Endothelial cell of umbilical vein (primary cell): ENCODE data around the gene TTC39A. TPM values are rescaled to one million over a fixed set of nuclear protein-coding genes. Genes with fewer than 3 reads are reported as not detected.

Experiments
- Bru-seq: library from RNA; stranded (reverse); fragments of 400-500 nt; gene quantifications from one replicate; lab custom pipeline; 2021; lab: Mats Ljungman, UMichigan
- BruChase-seq, 2 experiments: library from RNA; stranded (reverse); fragments of 400-500 nt; gene quantifications; one replicate each; lab custom pipeline; 2021; lab: Mats Ljungman, UMichigan
- BruUV-seq: library from RNA; stranded (reverse); fragments of 400-500 nt; replicated peaks from 2 replicates; lab custom pipeline; 2021; lab: Mats Ljungman, UMichigan
- CTCF ChIA-PET: fragments of 300-600, 350-600 bp; sonication (Branson Sonifier 250); formaldehyde crosslinking; loops from one replicate; lab custom pipeline; 2021; ENCODE audit warnings: antibody characterized with exemption, inconsistent platforms; lab: Charles Lee
- POLR2A ChIA-PET: fragments of 300-600, 350-600 bp; sonication (Branson Sonifier 250); formaldehyde crosslinking; loops from one replicate; lab custom pipeline; 2021; ENCODE audit warnings: antibody characterized with exemption, inconsistent platforms; lab: Charles Lee
- DNase-seq: peaks from one replicate; pipeline ENCODE4 v3.0.0-alpha.2; 2011; ENCODE audit warnings: low read depth, low spot score
- FAIRE-seq: peaks from 2 replicates; lab custom pipeline; 2011; peaks lifted over from hg19 to GRCh38; lab: Jason Lieb, UNC
- H2AFZ ChIP-seq: 2 replicates; pipeline ENCODE4 v1.6.0; 2012; ENCODE audit warnings: low read depth, low read length, control low read depth, inconsistent platforms
- H3K27ac ChIP-seq: 2 replicates; pipeline ENCODE4 v1.5.1; 2011; ENCODE audit warnings: low read depth, mild to moderate bottlenecking, control low read depth, low read length, moderate library complexity; ENCODE audit not compliant: insufficient read depth
- H3K27me3 ChIP-seq, 2 experiments: 2 replicates each; pipeline versions ENCODE4 v1.6.0 to v1.6.1; 2011; ENCODE audit warnings: low read length in 2 of 2, mixed read lengths in 1 of 2; ENCODE audit not compliant: control insufficient read depth in 2 of 2, insufficient read depth in 2 of 2
- H3K36me3 ChIP-seq, 2 experiments: 2 replicates in 1 of 2; 3 replicates in 1 of 2; pipeline ENCODE4 v1.5.1; 2011; ENCODE audit warnings: low read length in 2 of 2, mild to moderate bottlenecking in 1 of 2, moderate library complexity in 1 of 2; ENCODE audit not compliant: control insufficient read depth in 2 of 2, insufficient read depth in 2 of 2; ENCODE audit errors: extremely low read depth in 1 of 2
- H3K4me1 ChIP-seq: 3 replicates; pipeline ENCODE4 v1.5.1; 2011; ENCODE audit warnings: mild to moderate bottlenecking, low read length; ENCODE audit not compliant: control insufficient read depth, insufficient read depth; ENCODE audit errors: extremely low read depth
- H3K4me2 ChIP-seq: 2 replicates; pipeline ENCODE4 v1.6.1; 2011; ENCODE audit warnings: low read length, control low read depth, mixed read lengths; ENCODE audit not compliant: insufficient read depth
- H3K4me3 ChIP-seq, 3 experiments: fragments of 200-600 bp in 1 of 3; sonication (generic), shearing (Covaris generic) in 1 of 3; replicated peaks in 1 of 3; 2 replicates each; pipeline ENCODE4 v1.5.1; 2011 to 2016; ENCODE audit warnings: control low read depth in 3 of 3, low read length in 3 of 3, mild to moderate bottlenecking in 2 of 3, inconsistent platforms in 1 of 3, low read depth in 1 of 3, moderate library complexity in 1 of 3; ENCODE audit not compliant: insufficient read depth in 1 of 3
- H3K79me2 ChIP-seq: 2 replicates; pipeline ENCODE4 v1.6.0; 2012; ENCODE audit warnings: low read length, inconsistent platforms; ENCODE audit not compliant: control insufficient read depth, insufficient read depth
- H3K9ac ChIP-seq: replicated peaks from 2 replicates; pipeline ENCODE3; 2011; ENCODE audit warnings: low read length, control low read depth; ENCODE audit not compliant: insufficient read depth; ENCODE audit errors: extremely low read depth
- H3K9me1 ChIP-seq: replicated peaks from 3 replicates; pipeline ENCODE4 v1.6.0; 2011; ENCODE audit warnings: mild to moderate bottlenecking, low read length; ENCODE audit not compliant: control insufficient read depth, insufficient read depth; ENCODE audit errors: extremely low read depth
- H3K9me3 ChIP-seq: replicated peaks from 2 replicates; pipeline ENCODE4 v1.5.1; 2012; ENCODE audit warnings: low read length, inconsistent platforms; ENCODE audit not compliant: control insufficient read depth, insufficient read depth
- H4K20me1 ChIP-seq: replicated peaks from 2 replicates; pipeline ENCODE3; 2011; ENCODE audit warnings: mild to moderate bottlenecking, low read length; ENCODE audit not compliant: control insufficient read depth, insufficient read depth; ENCODE audit errors: extremely low read depth
- CTCF ChIP-seq, 2 donors: IDR thresholded peaks; 1 replicate in 1 of 2; 2 replicates in 1 of 2; pipeline ENCODE4 v1.5.1; 2011; ENCODE audit warnings: low read length in 2 of 2, mild to moderate bottlenecking in 2 of 2, moderate library complexity in 2 of 2, control low read depth in 1 of 2, inconsistent platforms in 1 of 2, low read depth in 1 of 2; ENCODE audit not compliant: insufficient read depth in 1 of 2; ENCODE audit errors: extremely low read depth in 1 of 2
- EZH2 ChIP-seq: IDR thresholded peaks from 2 replicates; pipeline ENCODE4 v1.6.1; 2012; ENCODE audit warnings: borderline replicate concordance, low read depth, mild to moderate bottlenecking, moderate library complexity, low read length, inconsistent platforms; ENCODE audit not compliant: severe bottlenecking
- FOS ChIP-seq: IDR thresholded peaks from 2 replicates; pipeline ENCODE4 v1.6.1; 2011; ENCODE audit warnings: mild to moderate bottlenecking, low read length, moderate library complexity, borderline replicate concordance; ENCODE audit not compliant: insufficient read depth
- GATA2 ChIP-seq: IDR thresholded peaks from 2 replicates; pipeline ENCODE4 v1.7.0; 2011; ENCODE audit warnings: low read depth, mild to moderate bottlenecking, moderate library complexity, mixed read lengths, low read length; ENCODE audit not compliant: insufficient read length, insufficient read depth
- JUN ChIP-seq: IDR thresholded peaks from 2 replicates; pipeline ENCODE4 v1.6.1; 2011; ENCODE audit warnings: borderline replicate concordance, low read depth; ENCODE audit not compliant: insufficient read length, insufficient read depth
- MAX ChIP-seq: IDR thresholded peaks from 2 replicates; pipeline ENCODE4 v1.6.1; 2011; ENCODE audit not compliant: insufficient read depth, insufficient read length
- MYC ChIP-seq: IDR thresholded peaks from one replicate; pipeline ENCODE4 v1.6.1; 2011; ENCODE audit warnings: mild to moderate bottlenecking, low read depth, low read length
- POLR2A ChIP-seq: IDR thresholded peaks from 2 replicates; pipeline ENCODE4 v1.6.1; 2012; ENCODE audit warnings: low read depth, mild to moderate bottlenecking, control low read depth, low read length
- POLR2AphosphoS5 ChIP-seq: IDR thresholded peaks from 2 replicates; pipeline ENCODE4 v1.6.1; 2012; ENCODE audit warnings: low read depth, mild to moderate bottlenecking, control low read depth, low read length, moderate library complexity; ENCODE audit not compliant: insufficient read depth
- dilution Hi-C: fragments of 300-500 bp; cut with MboI; formaldehyde crosslinking; loops from one replicate; pipeline ENCODE4 v1.15.0; 2019; ENCODE audit warnings: low sequenced_read_pairs; ENCODE audit not compliant: extremely low pct_ligation_motif_present
- intact Hi-C: fragments of 100-400 bp; cut with micrococcal nuclease; formaldehyde crosslinking; loops from one replicate; pipeline ENCODE4 v1.10.0; 2022
- long read RNA-seq: library from polyadenylated mRNA; stranded (forward); transcript quantifications from one replicate; pipeline ENCODE4 v2.0.0, GENCODE V29; 2021
- polyA minus RNA-seq, 3 experiments: library from RNA; depleted of rRNA, polyadenylated mRNA; stranded (reverse); fragments of >200 nt; gene quantifications; 1 replicate in 1 of 3; 2 replicates in 2 of 3; pipeline ENCODE4 v1.2.3, GENCODE V29; 2011
- polyA plus RNA-seq, 4 experiments: library from polyadenylated mRNA; depleted of rRNA in 3 of 4; stranded (reverse) in 3 of 4; unstranded in 1 of 4; fragments of >200 nt; gene quantifications; 2 replicates each; pipeline versions ENCODE4 v1.2.1 to v1.2.3, GENCODE V29; 2011 to 2012; ENCODE audit warnings: missing spikeins in 1 of 4
- total RNA-seq: library from RNA; stranded (reverse); gene quantifications from 2 replicates; pipeline ENCODE4 v1.2.3, GENCODE V29; 2021

Gene TTC39A
- total RNA-seq: 1.2 and 1.7 TPM in 2 replicates
- 0.81 and 1.1 TPM in 2 replicates for polyA plus RNA-seq
- 0.66 and 1.2 TPM in 2 replicates for polyA plus RNA-seq (2011; cell fraction: cytosol; rRNA removed)
- polyA plus RNA-seq (2011; cell fraction: nucleus; rRNA removed): 1.6 and 1.7 TPM in 2 replicates
- polyA plus RNA-seq (2012): 0.76 and 1.8 TPM in 2 replicates
- 1.0 and 4.3 TPM in 2 replicates for polyA minus RNA-seq
- polyA minus RNA-seq (2011; cell fraction: cytosol; rRNA and poly(A)+ RNA removed): not detected
- polyA minus RNA-seq (2011; cell fraction: nucleus; rRNA and poly(A)+ RNA removed): 0.67 and 1.5 TPM in 2 replicates
- percentile 19 among the genes with signal in this experiment for Bru-seq, nascent RNA
- BruChase-seq, experiment 1, labeled RNA remaining after a 6-hour chase: percentile 26 among the genes with signal in this experiment
- percentile 22 among the genes with signal in this experiment for BruChase-seq, experiment 2, labeled RNA remaining after a 2-hour chase
- long read RNA-seq, partial matches to known transcripts: 0 of 4 reads
- long read RNA-seq, other reads (novel, unspliced or antisense): 4 of 4 reads

GRCh38 chr1:51330331-51331201 is at the start of gene TTC39A:
Gene TTC39A (minus strand): TSS chr1:51330562. CDS start chr1:51330477, 85 bp downstream.
- DNase-seq: no peak
- CTCF ChIA-PET: interaction anchor here (0.8 to 1.9 kb wide), 3 partner anchors 34 to 205 kb away, joined by 3 to 8 read pairs (median 3); partner anchors contain the start of gene RNF11

More at GRCh38 chr1:51330331-51331201, at the start of gene TTC39A:
- Histone ChIP-seq H3K4me2 (peak within 1 kb of the TSS; percentile 66), H2AFZ (peak within 1 kb of the TSS; percentile 81), H3K4me1 (peaks cover 5% of the 10 kb centered on the region), H3K9me3 (no peaks in the 10 kb centered on the region), H3K4me3 (peak within 1 kb of the TSS in 2 of 3 experiments; percentile 22 to 49), H4K20me1 (no peaks in the 10 kb centered on the region), H3K27me3 (peaks cover 0 to 2% of the 10 kb centered on the region in 2 experiments), H3K79me2 (no peaks in the 10 kb centered on the region), H3K9me1 (no peaks in the 10 kb centered on the region), H3K36me3 (no peaks in the 10 kb centered on the region), H3K9ac (no peak within 1 kb of the TSS), H3K27ac (no peak within 1 kb of the TSS)
- no TSS peak for BruUV-seq
- FAIRE-seq: no peak
- dilution Hi-C loops (no loop called here), intact Hi-C loops (loop anchor here (2.0 kb wide), 1 partner anchor 18 kb away; no protein-coding TSS in a partner anchor)
- TF ChIP-seq JUN (no peak), POLR2AphosphoS5 (no peak), GATA2 (no peak), CTCF (IDR thresholded peaks at IDR 0.05; ENCODE audit: extremely low read depth in 1 of 2, insufficient read depth in 1 of 2, low read depth in 1 of 2, low read length in 2 of 2) (no peak), POLR2A (no peak), MYC (no peak), MAX (no peak), EZH2 (no peak), FOS (no peak)
- POLR2A ChIA-PET: no interaction called here
